GM12875 (cell line): Measurements from ENCODE around the gene MAGEF1.

Experiments
- H3K4me3 ChIP-seq: one replicate; pipeline ENCODE4 v1.5.1; 2011; ENCODE audit warnings: low read depth, low read length, control low read depth
- TF ChIP-seq, protein P1 (sequence below): IDR thresholded peaks from 2 replicates; pipeline ENCODE4 v1.5.1; 2011; ENCODE audit warnings: low read depth, mild to moderate bottlenecking, control low read depth, inconsistent platforms, low read length, moderate library complexity, borderline replicate concordance; ENCODE audit not compliant: insufficient read depth

MAGEF1 gene

DNA sequence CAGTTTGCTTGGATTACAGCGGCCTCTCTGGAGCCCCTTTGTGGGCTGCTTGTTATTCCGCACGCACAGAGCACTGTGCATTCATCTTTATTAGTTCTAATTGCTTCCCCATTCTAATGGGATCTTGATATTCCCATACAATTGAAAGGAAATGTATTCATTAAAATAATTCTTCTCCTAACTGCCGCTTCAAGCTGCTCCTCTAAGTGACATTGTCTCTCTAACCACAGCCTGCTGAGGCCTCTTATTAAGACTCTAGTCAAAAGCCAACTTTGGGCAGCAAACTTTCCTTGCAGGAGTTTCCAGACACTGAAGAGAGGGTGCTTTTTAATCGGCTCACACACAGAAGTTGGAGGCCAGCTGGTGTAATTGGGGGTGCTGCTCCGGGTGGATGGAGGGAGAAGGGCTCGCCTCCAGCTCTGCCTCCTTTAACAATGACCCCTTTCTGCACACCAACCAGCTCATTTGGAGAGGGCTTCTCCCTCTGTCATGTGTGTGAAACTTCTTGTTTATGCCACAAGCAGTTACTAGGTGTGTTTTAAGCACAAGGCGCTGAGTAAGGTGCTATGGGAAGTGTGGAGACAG lies 5.6 kb upstream of the MAGEF1 start:
- TF ChIP-seq, protein P1, sequence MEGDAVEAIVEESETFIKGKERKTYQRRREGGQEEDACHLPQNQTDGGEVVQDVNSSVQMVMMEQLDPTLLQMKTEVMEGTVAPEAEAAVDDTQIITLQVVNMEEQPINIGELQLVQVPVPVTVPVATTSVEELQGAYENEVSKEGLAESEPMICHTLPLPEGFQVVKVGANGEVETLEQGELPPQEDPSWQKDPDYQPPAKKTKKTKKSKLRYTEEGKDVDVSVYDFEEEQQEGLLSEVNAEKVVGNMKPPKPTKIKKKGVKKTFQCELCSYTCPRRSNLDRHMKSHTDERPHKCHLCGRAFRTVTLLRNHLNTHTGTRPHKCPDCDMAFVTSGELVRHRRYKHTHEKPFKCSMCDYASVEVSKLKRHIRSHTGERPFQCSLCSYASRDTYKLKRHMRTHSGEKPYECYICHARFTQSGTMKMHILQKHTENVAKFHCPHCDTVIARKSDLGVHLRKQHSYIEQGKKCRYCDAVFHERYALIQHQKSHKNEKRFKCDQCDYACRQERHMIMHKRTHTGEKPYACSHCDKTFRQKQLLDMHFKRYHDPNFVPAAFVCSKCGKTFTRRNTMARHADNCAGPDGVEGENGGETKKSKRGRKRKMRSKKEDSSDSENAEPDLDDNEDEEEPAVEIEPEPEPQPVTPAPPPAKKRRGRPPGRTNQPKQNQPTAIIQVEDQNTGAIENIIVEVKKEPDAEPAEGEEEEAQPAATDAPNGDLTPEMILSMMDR = no peak
- no peak overlapping the region for H3K4me3 ChIP-seq

DNA sequence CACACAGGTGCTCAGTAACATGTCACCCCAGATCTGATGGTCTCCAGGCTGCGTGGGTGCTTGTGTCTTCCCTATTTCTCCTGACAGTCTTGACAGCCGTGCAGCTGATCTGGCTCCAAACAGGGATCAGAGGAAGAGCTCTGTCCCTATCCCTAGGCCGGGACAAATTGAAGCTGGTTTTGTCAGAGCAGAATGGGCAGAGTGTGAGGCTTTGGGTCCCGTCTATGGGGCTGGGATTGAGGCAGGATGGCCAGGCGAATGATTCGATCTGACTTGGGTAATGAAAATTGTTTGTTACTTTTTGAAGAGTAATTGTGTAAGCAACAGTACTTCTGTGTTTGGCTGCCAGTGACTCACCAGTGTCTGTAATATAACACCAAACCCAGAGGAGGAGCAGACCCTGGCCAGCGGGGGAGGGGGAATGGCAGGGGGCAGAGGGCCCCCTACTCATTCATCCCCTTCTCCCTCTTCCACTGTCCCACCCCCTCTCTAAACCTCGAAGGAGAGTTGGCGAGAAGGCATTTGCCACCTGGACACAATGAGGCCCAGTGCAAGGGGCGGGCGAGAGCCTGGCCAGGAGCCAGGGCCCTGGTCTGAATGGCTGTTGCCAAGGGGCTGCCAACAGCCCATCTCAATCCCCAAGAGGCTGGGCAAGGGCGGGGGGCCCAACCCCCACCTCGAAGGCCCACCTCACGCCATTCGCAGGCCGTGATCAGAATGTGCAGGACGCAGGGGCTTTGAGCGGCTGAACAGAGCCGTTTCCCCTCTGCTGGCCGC lies 4.9 kb upstream of the MAGEF1 start:
- no peak overlapping the region for H3K4me3 ChIP-seq
- TF ChIP-seq, protein P1 = no peak

DNA sequence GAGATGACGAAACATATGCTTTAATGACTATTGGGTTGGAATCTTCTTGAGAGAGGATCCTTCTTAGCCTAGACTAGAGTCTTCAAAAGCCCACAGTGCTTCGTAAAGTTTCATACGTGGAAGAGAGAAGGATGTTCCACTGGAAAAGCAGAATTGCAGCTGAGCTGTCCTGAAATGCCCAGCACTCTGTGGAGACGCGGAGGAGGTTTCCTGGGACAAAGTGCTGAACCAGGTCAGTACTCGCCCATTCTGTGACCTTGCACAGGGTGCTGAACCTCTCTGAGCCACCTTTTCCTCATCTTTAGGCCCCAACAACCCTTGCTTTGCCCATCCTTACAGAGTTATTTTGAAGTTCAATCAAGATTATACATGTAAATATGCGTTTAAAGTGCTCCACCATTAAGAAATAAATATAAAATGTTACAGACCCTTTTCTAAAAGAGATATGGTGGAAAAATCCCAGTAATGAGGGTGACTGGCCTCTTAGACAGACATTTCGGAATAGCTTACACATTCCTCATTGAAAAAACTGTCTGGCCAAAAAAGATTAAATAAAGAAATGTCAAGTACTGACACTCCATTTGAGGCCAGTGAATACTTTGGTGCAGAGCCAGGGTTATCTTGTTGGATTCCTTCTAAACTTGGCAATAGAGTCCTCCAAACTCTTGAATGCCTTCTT lies 4.2 kb upstream of the MAGEF1 start:
- no peak overlapping the region for H3K4me3 ChIP-seq
- TF ChIP-seq, protein P1 = no peak

DNA sequence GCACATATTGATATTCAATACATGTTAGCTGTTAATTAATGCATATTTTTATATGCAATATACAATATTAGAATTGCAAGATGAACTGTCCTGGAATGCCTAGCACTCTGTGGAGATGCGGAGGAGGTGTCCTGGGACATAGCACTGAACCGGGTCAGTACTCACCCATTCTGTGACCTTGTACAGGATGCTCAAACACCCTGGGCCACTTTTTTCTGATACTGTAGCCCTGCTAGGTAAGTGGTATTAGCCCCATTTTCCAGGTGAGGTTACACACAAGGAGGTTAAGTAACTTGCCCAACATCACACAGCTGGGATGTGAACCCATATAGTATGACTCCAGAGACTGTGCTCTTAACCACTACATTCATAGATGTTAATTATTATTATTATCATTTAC lies 1.7 kb upstream of the MAGEF1 start:
- TF ChIP-seq, protein P1 = no peak
- H3K4me3 ChIP-seq = no peak overlapping the region

DNA sequence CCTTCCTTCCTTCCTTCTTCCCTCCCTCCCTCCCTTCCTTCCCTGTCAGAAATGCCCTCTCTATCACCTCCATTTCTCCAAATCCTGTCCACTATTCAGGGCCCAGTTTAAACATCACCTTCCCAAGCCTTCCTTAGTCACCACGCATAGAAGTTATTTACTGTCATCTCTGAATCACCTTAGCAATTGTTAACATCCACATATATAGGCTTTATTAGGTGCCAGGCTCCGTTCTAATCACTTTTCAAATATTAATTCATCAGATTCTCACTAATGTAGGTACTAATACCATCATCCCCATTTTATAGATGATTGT lies 1.1 kb upstream of the MAGEF1 start:
- no peak overlapping the region for H3K4me3 ChIP-seq
- TF ChIP-seq, protein P1 = no peak

DNA sequence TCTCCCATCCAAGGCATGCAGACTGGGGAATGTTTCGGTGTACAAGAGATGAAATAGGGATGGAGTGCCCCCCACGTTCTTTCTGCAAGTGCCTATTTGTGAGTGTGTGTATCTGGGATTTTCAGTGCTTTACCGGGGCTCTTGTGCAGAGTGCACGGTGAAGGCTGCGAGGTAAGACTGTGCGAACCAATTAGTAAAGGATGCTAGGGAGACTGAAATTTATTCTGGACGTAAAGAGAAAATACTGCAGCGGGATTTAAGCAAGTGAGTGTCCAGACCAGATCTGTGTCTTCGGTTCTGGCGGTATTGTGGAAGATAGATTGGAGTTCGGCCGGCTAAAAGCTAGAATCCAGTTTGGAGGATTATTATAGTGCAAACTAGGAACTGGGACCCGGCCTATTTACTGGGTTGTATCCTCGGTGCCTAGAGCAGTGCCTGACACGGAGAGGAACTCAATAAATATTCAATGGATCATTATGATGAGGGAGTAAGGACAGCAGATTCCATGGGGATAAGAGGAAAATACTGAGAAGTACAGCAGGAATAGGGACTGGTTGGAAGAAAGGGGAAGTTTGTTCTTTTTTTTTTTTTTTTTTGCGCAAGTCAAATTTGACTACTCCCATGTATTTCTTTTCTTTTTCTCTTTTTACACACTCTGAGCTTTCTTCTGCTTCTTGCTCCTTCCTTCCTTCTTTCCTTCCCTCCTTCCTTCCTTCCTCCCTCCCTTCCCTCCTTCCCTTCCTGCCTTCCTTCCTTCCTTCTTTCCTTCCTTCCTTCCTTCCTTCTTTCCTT lies 580 bp upstream of the MAGEF1 start:
- peak overlapping the region; percentile 85 for H3K4me3 ChIP-seq
- TF ChIP-seq, protein P1 = no peak
